ENCODE measurements around the gene MAPK10.

GRCh38 chr4:85942107-85942506 is 417.7 kb downstream of the MAPK10 start:
- TF ChIP-seq CTCF (conservative IDR thresholded peaks at IDR 0.05; ENCODE audit: low read depth, low read length): no peak
- TF ChIP-seq EZH2 (IDR thresholded peaks at IDR 0.05; ENCODE audit: borderline replicate concordance, low read depth, low read length, poor library complexity, severe bottlenecking): no peak
